ENCODE measurements around the gene GBP4. TPM values are rescaled to one million over a fixed set of nuclear protein-coding genes. Genes with fewer than 3 reads are reported as not detected.

The GBP4 gene
- total and polyA plus RNA-seq, 2 of the 4 experiments (the other 2 are of a cell fraction): not detected

- WGBS, 2 experiments (ENCODE audit: extremely low coverage in 2 of 2, insufficient read length in 1 of 2): no CpG with 5 or more reads among the region's 4 CpGs
- dilution Hi-C loops (cut with HindIII; ENCODE audit: low sequenced_read_pairs, unreplicated experiment) (no loop called here), intact Hi-C loops (cut with micrococcal nuclease) (no loop called here), in situ Hi-C loops (cut with MboI; ENCODE audit: low sequenced_read_pairs) (no loop called here)
- no peaks in the 10 kb centered on the region; the same call in 1 of the 2 replicates for H3K27me3 ChIP-seq (ENCODE audit: control insufficient read depth, insufficient read depth, low read length)
- no peaks in the 10 kb centered on the region for H3K36me3 ChIP-seq (ENCODE audit: control insufficient read depth, insufficient read depth, low read length)
- H3K23ac ChIP-seq (ENCODE audit: low read depth, low read length): no peak overlapping the region
- no peak overlapping the region for H2AK5ac ChIP-seq (ENCODE audit: low read depth, low read length)
- no peak overlapping the region for H3K14ac ChIP-seq (replicated peaks; ENCODE audit: low read depth, low read length)
- ChIA-PET CTCF (interaction anchor here (1.0 to 1.4 kb wide), 2 partner anchors 11 to 13 kb away, joined by 3 to 4 read pairs; no protein-coding TSS in a partner anchor), POLR2A (ENCODE audit: unreplicated experiment) (no interaction called here)
- TF ChIP-seq BHLHE40 (IDR thresholded peaks at IDR 0.05; ENCODE audit: low read depth, low read length) (no peak), NFE2L2 (IDR thresholded peaks at IDR 0.05; ENCODE audit: low read depth, low read length) (no peak), MXI1 (IDR thresholded peaks at IDR 0.05; ENCODE audit: borderline replicate concordance, low read depth, low read length) (no peak), RFX5 (IDR thresholded peaks at IDR 0.05; ENCODE audit: low read depth, low read length) (no peak), SMC3 (IDR thresholded peaks at IDR 0.05; ENCODE audit: low read depth, low read length) (no peak), RAD21 (IDR thresholded peaks at IDR 0.05; ENCODE audit: low read length) (no peak), CHD1 (IDR thresholded peaks at IDR 0.05; ENCODE audit: low read depth, low read length) (no peak), USF2 (IDR thresholded peaks at IDR 0.05; ENCODE audit: low read depth, low read length) (no peak), MAFK (IDR thresholded peaks at IDR 0.05; ENCODE audit: low read depth, low read length) (no peak), FOS (IDR thresholded peaks at IDR 0.05; ENCODE audit: low read depth, low read length) (no peak), MAZ (IDR thresholded peaks at IDR 0.05; ENCODE audit: borderline replicate concordance, low read depth, low read length) (no peak), CEBPB (IDR thresholded peaks at IDR 0.05; ENCODE audit: low read depth, low read length) (no peak), POLR2A (IDR thresholded peaks at IDR 0.05; ENCODE audit: low read depth, low read length) (no peak), RCOR1 (IDR thresholded peaks at IDR 0.05; ENCODE audit: insufficient replicate concordance, low read length) (no peak)
- TF ChIP-seq, protein P1, sequence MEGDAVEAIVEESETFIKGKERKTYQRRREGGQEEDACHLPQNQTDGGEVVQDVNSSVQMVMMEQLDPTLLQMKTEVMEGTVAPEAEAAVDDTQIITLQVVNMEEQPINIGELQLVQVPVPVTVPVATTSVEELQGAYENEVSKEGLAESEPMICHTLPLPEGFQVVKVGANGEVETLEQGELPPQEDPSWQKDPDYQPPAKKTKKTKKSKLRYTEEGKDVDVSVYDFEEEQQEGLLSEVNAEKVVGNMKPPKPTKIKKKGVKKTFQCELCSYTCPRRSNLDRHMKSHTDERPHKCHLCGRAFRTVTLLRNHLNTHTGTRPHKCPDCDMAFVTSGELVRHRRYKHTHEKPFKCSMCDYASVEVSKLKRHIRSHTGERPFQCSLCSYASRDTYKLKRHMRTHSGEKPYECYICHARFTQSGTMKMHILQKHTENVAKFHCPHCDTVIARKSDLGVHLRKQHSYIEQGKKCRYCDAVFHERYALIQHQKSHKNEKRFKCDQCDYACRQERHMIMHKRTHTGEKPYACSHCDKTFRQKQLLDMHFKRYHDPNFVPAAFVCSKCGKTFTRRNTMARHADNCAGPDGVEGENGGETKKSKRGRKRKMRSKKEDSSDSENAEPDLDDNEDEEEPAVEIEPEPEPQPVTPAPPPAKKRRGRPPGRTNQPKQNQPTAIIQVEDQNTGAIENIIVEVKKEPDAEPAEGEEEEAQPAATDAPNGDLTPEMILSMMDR (conservative IDR thresholded peaks at IDR 0.05; ENCODE audit: low read depth, low read length): no peak
- TF ChIP-seq, protein P2, sequence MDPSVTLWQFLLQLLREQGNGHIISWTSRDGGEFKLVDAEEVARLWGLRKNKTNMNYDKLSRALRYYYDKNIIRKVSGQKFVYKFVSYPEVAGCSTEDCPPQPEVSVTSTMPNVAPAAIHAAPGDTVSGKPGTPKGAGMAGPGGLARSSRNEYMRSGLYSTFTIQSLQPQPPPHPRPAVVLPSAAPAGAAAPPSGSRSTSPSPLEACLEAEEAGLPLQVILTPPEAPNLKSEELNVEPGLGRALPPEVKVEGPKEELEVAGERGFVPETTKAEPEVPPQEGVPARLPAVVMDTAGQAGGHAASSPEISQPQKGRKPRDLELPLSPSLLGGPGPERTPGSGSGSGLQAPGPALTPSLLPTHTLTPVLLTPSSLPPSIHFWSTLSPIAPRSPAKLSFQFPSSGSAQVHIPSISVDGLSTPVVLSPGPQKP (IDR thresholded peaks at IDR 0.05; ENCODE audit: borderline replicate concordance, low read depth, low read length): no peak
- H3K56ac ChIP-seq (ENCODE audit: extremely low read depth, insufficient read depth, low read length): no peak overlapping the region
- H3K4me3 ChIP-seq (ENCODE audit: insufficient read depth, low read depth, low read length): no peak overlapping the region
- no peak overlapping the region for H2AFZ ChIP-seq (replicated peaks; ENCODE audit: low read length, poor library complexity)
- H3K18ac ChIP-seq (ENCODE audit: low read depth, low read length): no peak overlapping the region
- H3K4me1 ChIP-seq (ENCODE audit: control insufficient read depth, insufficient read depth, low read length): no peaks in the 10 kb centered on the region
- no peak overlapping the region for H3K9ac ChIP-seq (ENCODE audit: low read depth, low read length)
- no peak overlapping the region for H2BK120ac ChIP-seq (ENCODE audit: low read depth, low read length)
- no peak for DNase-seq
- no peak overlapping the region for H3K27ac ChIP-seq (ENCODE audit: insufficient read depth, low read length)
- no peak overlapping the region for H2BK15ac ChIP-seq (ENCODE audit: low read depth, low read length)
- H4K91ac ChIP-seq (ENCODE audit: insufficient read depth, low read depth, low read length): no peak overlapping the region
- H4K8ac ChIP-seq (ENCODE audit: low read depth in 2 of 2, low read length in 2 of 2): no peak overlapping the region
- no peak overlapping the region for H2BK5ac ChIP-seq (ENCODE audit: low read depth, low read length, poor library complexity, severe bottlenecking)
- H4K5ac ChIP-seq (ENCODE audit: low read depth, low read length): no peak overlapping the region
- no peaks in the 10 kb centered on the region for H4K20me1 ChIP-seq (ENCODE audit: insufficient read depth, low read length)
- no peaks in the 10 kb centered on the region for H3K79me1 ChIP-seq (ENCODE audit: low read depth in 1 of 2, low read length in 2 of 2)
- H3K4me2 ChIP-seq (ENCODE audit: low read depth, low read length): no peak overlapping the region
- no peak overlapping the region for H3K4ac ChIP-seq (ENCODE audit: low read depth, low read length)
- H2BK20ac ChIP-seq (ENCODE audit: low read depth, low read length): no peak overlapping the region
- no peak overlapping the region for H2AK9ac ChIP-seq (replicated peaks; ENCODE audit: low read depth, low read length, poor library complexity)
- BruUV-seq (replicated peaks): no TSS peak
- ATAC-seq (ENCODE audit: low read depth): peak; percentile 37; the same call in 1 of the 2 replicates
- no peaks in the 10 kb centered on the region for H3K9me3 ChIP-seq (ENCODE audit: control insufficient read depth, insufficient read depth, low read length)
- no peaks in the 10 kb centered on the region for H3K9me1 ChIP-seq (ENCODE audit: insufficient read depth, low read length)
These were observed 8.7 kb downstream of the GBP4 start for GRCh38 chr1:89190017-89190416.
